Kidney (tissue), 14 donors: Measurements from ENCODE around the gene WDR55. TPM values are rescaled to one million over a fixed set of nuclear protein-coding genes. Genes with fewer than 3 reads are reported as not detected.

Experiments used
- DNase-seq, 5 donors: peaks; one replicate each; pipeline ENCODE4 v3.0.0-alpha.2; 2013 to 2020
- FAIRE-seq: peaks from 2 replicates; lab custom pipeline; 2012; peaks lifted over from hg19 to GRCh38; lab: Jason Lieb, UNC
- H3K27ac ChIP-seq, 2 donors: one replicate each; pipeline ENCODE4 v1.7.0; 2013; ENCODE audit warnings: low read depth in 2 of 2, low read length in 2 of 2, inconsistent platforms in 1 of 2
- H3K27me3 ChIP-seq: one replicate; pipeline ENCODE4 v1.7.1; 2013; ENCODE audit warnings: low read length, inconsistent platforms; ENCODE audit not compliant: control insufficient read depth, insufficient read depth
- H3K36me3 ChIP-seq, 3 donors: one replicate each; pipeline versions ENCODE4 v1.7.0 to v1.7.1; 2013; ENCODE audit warnings: low read length in 3 of 3, control low read depth in 1 of 3, inconsistent platforms in 1 of 3; ENCODE audit not compliant: insufficient read depth in 3 of 3, control insufficient read depth in 2 of 3
- H3K4me1 ChIP-seq, 3 donors: one replicate each; pipeline versions ENCODE4 v1.7.0 to v1.7.1; 2013; ENCODE audit warnings: low read length in 3 of 3, inconsistent platforms in 1 of 3, low read depth in 1 of 3; ENCODE audit not compliant: control insufficient read depth in 2 of 3, insufficient read depth in 2 of 3
- H3K4me3 ChIP-seq, 3 donors: one replicate each; pipeline versions ENCODE4 v1.7.0 to v1.8.1; 2013; ENCODE audit warnings: low read length in 3 of 3, control low read depth in 1 of 3, inconsistent platforms in 1 of 3
- H3K9ac ChIP-seq, 3 donors: one replicate each; pipeline versions ENCODE4 v1.7.0 to v1.7.1; 2013; ENCODE audit warnings: low read length in 3 of 3, control low read depth in 1 of 3, inconsistent platforms in 1 of 3
- H3K9me3 ChIP-seq, 3 donors: one replicate each; pipeline versions ENCODE4 v1.7.0 to v1.7.1; 2013; ENCODE audit warnings: low read length in 3 of 3, control low read depth in 1 of 3, inconsistent platforms in 1 of 3; ENCODE audit not compliant: control insufficient read depth in 2 of 3, insufficient read depth in 1 of 3
- intact Hi-C: fragments of 100-400 bp; cut with DNase I; formaldehyde crosslinking; loops from one replicate; pipeline ENCODE4 v1.11.1; 2022
- polyA plus RNA-seq: library from polyadenylated mRNA; stranded (reverse); fragments of 350-450 nt; fragmentation: Illumina TruSeq; extraction: RNeasy Lipid Tissue Mini Kit (QIAGEN cat#74804); gene quantifications from one replicate; pipeline ENCODE4 v1.2.3, GENCODE V29; 2014; ENCODE audit warnings: low read depth, low replicate concordance; ENCODE audit not compliant: insufficient read depth
- total RNA-seq: library from RNA; stranded (reverse); fragmentation: NEBNext Ultra II Directional; extraction: Animal tissue kit (Norgen Biotek cat#: 25700); gene quantifications from one replicate; pipeline ENCODE4 v1.2.1, GENCODE V29; 2021
- TF ChIP-seq, protein P1 (sequence below): IDR thresholded peaks from 3 replicates; pipeline ENCODE4 v1.5.1; 2012; ENCODE audit warnings: mild to moderate bottlenecking, moderate library complexity, borderline replicate concordance; ENCODE audit not compliant: insufficient read depth; ENCODE audit errors: extremely low read depth
- donor health status: control.
- donor health status: control.
- donor health status: control.
- donor health status: control.
- donor health status: control.
- donor health status: DM: yes; HTN: yes; CAD: no.
- donor health status: Normal renal cell carcinoma (clear cell type).

Gene WDR55
- total and polyA plus RNA-seq, 2 donors from 2014 or later, result 13.7 to 20.8 TPM

DNA sequence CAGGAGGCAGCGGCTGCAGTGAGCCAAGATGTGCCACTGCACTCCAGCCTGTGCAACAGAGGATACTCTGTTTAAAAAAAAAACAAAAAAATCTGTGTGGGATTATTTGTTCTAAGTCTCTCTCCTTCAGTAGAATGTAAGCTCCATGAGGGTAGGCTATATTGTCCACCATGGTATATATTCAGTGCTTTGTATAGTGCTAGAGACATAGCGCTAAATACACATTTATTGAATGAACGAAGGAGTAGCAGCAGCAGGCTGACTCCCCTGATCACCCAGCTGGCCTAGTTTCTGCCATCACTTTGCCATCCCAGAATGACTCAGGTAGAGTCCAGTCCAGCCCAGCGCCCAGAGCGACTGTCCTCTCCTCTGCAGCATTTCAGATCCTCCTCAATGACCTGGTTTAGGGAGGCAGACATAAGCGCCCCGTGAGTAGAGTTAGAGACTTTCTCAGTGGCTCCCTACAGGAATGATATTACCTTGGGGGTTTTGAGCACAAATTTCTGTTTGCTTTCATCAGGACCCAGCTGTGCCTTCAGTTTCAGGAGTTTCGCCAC, 25.8 kb downstream of the WDR55 start:
- FAIRE-seq (no peak), DNase-seq (no peak)
- no peaks in the 10 kb centered on the region for H3K9me3 ChIP-seq
- intact Hi-C loops, result no loop called here
- TF ChIP-seq, protein P1, sequence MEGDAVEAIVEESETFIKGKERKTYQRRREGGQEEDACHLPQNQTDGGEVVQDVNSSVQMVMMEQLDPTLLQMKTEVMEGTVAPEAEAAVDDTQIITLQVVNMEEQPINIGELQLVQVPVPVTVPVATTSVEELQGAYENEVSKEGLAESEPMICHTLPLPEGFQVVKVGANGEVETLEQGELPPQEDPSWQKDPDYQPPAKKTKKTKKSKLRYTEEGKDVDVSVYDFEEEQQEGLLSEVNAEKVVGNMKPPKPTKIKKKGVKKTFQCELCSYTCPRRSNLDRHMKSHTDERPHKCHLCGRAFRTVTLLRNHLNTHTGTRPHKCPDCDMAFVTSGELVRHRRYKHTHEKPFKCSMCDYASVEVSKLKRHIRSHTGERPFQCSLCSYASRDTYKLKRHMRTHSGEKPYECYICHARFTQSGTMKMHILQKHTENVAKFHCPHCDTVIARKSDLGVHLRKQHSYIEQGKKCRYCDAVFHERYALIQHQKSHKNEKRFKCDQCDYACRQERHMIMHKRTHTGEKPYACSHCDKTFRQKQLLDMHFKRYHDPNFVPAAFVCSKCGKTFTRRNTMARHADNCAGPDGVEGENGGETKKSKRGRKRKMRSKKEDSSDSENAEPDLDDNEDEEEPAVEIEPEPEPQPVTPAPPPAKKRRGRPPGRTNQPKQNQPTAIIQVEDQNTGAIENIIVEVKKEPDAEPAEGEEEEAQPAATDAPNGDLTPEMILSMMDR, result no peak
- H3K27ac ChIP-seq, result no peak overlapping the region
- peak overlapping the region; percentile 76 to 98 (median 88) for H3K4me3 ChIP-seq
- peaks cover 3 to 12% (median 10%) of the 10 kb centered on the region in 3 donors for H3K4me1 ChIP-seq
- no peaks in the 10 kb centered on the region for H3K27me3 ChIP-seq
- peaks cover 7 to 16% (median 13%) of the 10 kb centered on the region in 3 donors for H3K36me3 ChIP-seq
- H3K9ac ChIP-seq, result peak overlapping the region; percentile 44 to 93 (median 66)

DNA sequence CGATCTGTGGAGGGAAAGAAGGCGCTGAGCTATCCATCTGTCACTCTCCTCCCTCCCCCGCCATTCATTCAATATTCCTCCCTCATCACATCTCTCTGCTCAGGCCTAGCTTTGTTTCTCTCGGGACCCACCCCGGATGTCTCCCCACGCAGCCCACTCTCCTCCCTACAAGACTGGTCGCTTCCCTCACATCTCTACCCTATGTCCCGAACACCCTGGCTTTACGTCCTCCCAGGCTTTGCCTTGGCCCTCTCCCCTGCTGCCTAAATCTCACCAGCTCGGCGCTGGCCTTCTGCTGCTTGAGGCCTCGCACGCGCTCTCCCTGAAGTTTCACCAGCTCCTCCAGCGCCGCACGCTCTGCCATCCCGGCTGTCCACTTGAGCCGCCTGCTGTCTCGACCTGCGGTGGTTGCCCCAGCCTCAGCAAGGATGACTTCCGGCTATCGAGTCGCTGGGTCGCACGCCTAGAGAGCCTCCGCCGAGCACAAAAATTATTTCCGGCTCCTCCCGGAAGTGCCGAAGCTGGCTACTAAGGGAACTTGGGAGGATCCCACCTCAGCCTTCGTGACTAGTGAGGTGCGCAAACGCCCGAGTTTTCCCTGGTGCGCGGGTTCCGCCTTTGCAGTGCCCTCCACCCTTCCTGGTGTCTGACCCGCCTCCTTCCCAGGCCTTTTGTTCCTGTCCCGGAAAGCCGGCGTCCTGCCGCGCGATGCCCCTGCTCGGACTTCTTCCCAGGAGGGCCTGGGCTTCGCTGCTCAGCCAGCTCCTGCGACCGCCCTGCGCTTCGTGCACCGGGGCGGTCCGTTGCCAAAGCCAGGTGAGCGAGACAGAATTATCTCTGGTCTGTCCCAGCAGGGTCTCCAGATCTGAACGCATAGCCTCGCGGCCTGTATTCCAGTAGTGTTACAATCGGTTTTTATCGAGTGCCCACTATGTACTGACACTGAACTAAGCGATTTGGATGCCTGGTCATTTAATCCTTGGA, 26.5 kb downstream of the WDR55 start, which contains the start of the genes HARS1 and HARS2:
HARS1 (minus strand) TSS at position 430 of the 984 bp plus-strand sequence; CDS start at position 364, 66 bp downstream.
HARS2 (plus strand) TSS at position 515 of the 984 bp plus-strand sequence; CDS start at position 709, 194 bp downstream.
- Histone ChIP-seq H3K9me3 (no peaks in the 10 kb centered on the region), H3K9ac (peak within 1 kb of the TSS; percentile 66 to 93 (median 91)), H3K27me3 (no peaks in the 10 kb centered on the region), H3K4me3 (peak within 1 kb of the TSS; percentile 76 to 98 (median 88)), H3K36me3 (peaks cover 7 to 23% (median 21%) of the 10 kb centered on the region in 3 donors), H3K27ac (peak within 1 kb of the TSS; percentile 71), H3K4me1 (peaks cover 3 to 12% (median 10%) of the 10 kb centered on the region in 3 donors)
- intact Hi-C loops, result no loop called here
- DNase-seq, result peak; percentile 93 to 97 (median 96)
- TF ChIP-seq, protein P1, result no peak
- FAIRE-seq, result peak; percentile 15

GRCh38 chr5:140694276-140694675, 29.6 kb downstream of the WDR55 start:
- Histone ChIP-seq H3K4me1 (peaks cover 3 to 12% (median 10%) of the 10 kb centered on the region in 3 donors), H3K9me3 (no peaks in the 10 kb centered on the region), H3K4me3 (no peak overlapping the region), H3K27me3 (no peaks in the 10 kb centered on the region), H3K27ac (no peak overlapping the region), H3K9ac (no peak overlapping the region), H3K36me3 (peaks cover 14 to 45% (median 44%) of the 10 kb centered on the region in 3 donors)
- TF ChIP-seq, protein P1, result no peak
- intact Hi-C loops, result no loop called here
- DNase-seq (no peak), FAIRE-seq (no peak)
